ENCODE results near the gene TMEM120A.
"Not testable (repeated sequence)": the region's sequence is repeated elsewhere in the genome, so short reads cannot be mapped to it uniquely, and the experiment has no call there.

TMEM120A gene

GRCh38 chr7:76011442-76011861, 17.1 kb upstream of the TMEM120A start:
- Histone ChIP-seq H3K9me3 (ENCODE audit: control insufficient read depth, low read length) (no peaks in the 10 kb centered on the region), H3K4me3 (ENCODE audit: extremely low read depth, insufficient read depth, low read length, poor library complexity, severe bottlenecking) (no peak overlapping the region), H3K27ac (ENCODE audit: low read depth, low read length, severe bottlenecking) (peak overlapping the region; percentile 66)

GRCh38 chr7:76009672-76010600, 15.5 kb upstream of the TMEM120A start:
- no peak overlapping the region for H3K27ac ChIP-seq (ENCODE audit: low read depth, low read length, severe bottlenecking)
- no peaks in the 10 kb centered on the region for H3K9me3 ChIP-seq (ENCODE audit: control insufficient read depth, low read length)
- H3K4me1 ChIP-seq (ENCODE audit: control insufficient read depth, insufficient read depth, low read length, poor library complexity, severe bottlenecking), result peaks cover 2% of the 10 kb centered on the region
- peaks cover 18% of the 10 kb centered on the region for H3K36me3 ChIP-seq (ENCODE audit: control insufficient read depth, insufficient read depth, low read length)
- 88 to 98% methylated on average over 7 to 8 of the region's 11 CpGs for WGBS, 2 experiments (ENCODE audit: insufficient coverage in 2 of 2)
- H3K4me3 ChIP-seq (ENCODE audit: extremely low read depth, insufficient read depth, low read length, poor library complexity, severe bottlenecking), result no peak overlapping the region

More at GRCh38 chr7:76011442-76011861, 17.1 kb upstream of the TMEM120A start:
- Histone ChIP-seq H3K4me1 (ENCODE audit: control insufficient read depth, insufficient read depth, low read length, poor library complexity, severe bottlenecking) (peaks cover 2% of the 10 kb centered on the region), H3K36me3 (ENCODE audit: control insufficient read depth, insufficient read depth, low read length) (peaks cover 17% of the 10 kb centered on the region)
- WGBS, 2 experiments (ENCODE audit: insufficient coverage in 2 of 2), result 82 to 94% methylated on average over 7 of the region's 8 CpGs

GRCh38 chr7:76008156-76008687, 13.8 kb upstream of the TMEM120A start:
- no peak overlapping the region for H3K4me3 ChIP-seq (ENCODE audit: extremely low read depth, insufficient read depth, low read length, poor library complexity, severe bottlenecking)
- H3K27ac ChIP-seq (ENCODE audit: low read depth, low read length, severe bottlenecking), result no peak overlapping the region
- peaks cover 17% of the 10 kb centered on the region for H3K36me3 ChIP-seq (ENCODE audit: control insufficient read depth, insufficient read depth, low read length)
- no peaks in the 10 kb centered on the region for H3K9me3 ChIP-seq (ENCODE audit: control insufficient read depth, low read length)
- WGBS, 2 experiments (ENCODE audit: insufficient coverage in 2 of 2), result 64 to 74% methylated on average over 4 to 7 of the region's 8 CpGs
- H3K4me1 ChIP-seq (ENCODE audit: control insufficient read depth, insufficient read depth, low read length, poor library complexity, severe bottlenecking), result peaks cover 2% of the 10 kb centered on the region

GRCh38 chr7:76005004-76005403, 10.6 kb upstream of the TMEM120A start:
- 93 to 100% methylated on average over 2 of the region's 4 CpGs for WGBS, 2 experiments (ENCODE audit: insufficient coverage in 2 of 2)
- H3K4me1 ChIP-seq (ENCODE audit: control insufficient read depth, insufficient read depth, low read length, poor library complexity, severe bottlenecking), result not testable (repeated sequence)

GRCh38 chr7:76003351-76003750, 9.0 kb upstream of the TMEM120A start:
- Histone ChIP-seq H3K4me3 (ENCODE audit: extremely low read depth, insufficient read depth, low read length, poor library complexity, severe bottlenecking) (no peak overlapping the region), H3K36me3 (ENCODE audit: control insufficient read depth, insufficient read depth, low read length) (peaks cover 30% of the 10 kb centered on the region), H3K4me1 (ENCODE audit: control insufficient read depth, insufficient read depth, low read length, poor library complexity, severe bottlenecking) (peaks cover 2% of the 10 kb centered on the region), H3K9me3 (ENCODE audit: control insufficient read depth, low read length) (no peaks in the 10 kb centered on the region), H3K27ac (ENCODE audit: low read depth, low read length, severe bottlenecking) (no peak overlapping the region)
- 88 to 96% methylated on average over 10 of the region's 10 CpGs for WGBS, 2 experiments (ENCODE audit: insufficient coverage in 2 of 2)

More at GRCh38 chr7:76005004-76005403, 10.6 kb upstream of the TMEM120A start:
- not testable (repeated sequence) for H3K27ac ChIP-seq (ENCODE audit: low read depth, low read length, severe bottlenecking); H3K9me3 ChIP-seq (ENCODE audit: control insufficient read depth, low read length); H3K4me3 ChIP-seq (ENCODE audit: extremely low read depth, insufficient read depth, low read length, poor library complexity, severe bottlenecking)
- peaks cover 30% of the 10 kb centered on the region for H3K36me3 ChIP-seq (ENCODE audit: control insufficient read depth, insufficient read depth, low read length)

GRCh38 chr7:76002822-76003221, 8.4 kb upstream of the TMEM120A start:
- WGBS, 2 experiments (ENCODE audit: insufficient coverage in 2 of 2), result 83 to 84% methylated on average over 1 to 2 of the region's 3 CpGs
- H3K4me1 ChIP-seq (ENCODE audit: control insufficient read depth, insufficient read depth, low read length, poor library complexity, severe bottlenecking), result no peaks in the 10 kb centered on the region
- H3K27ac ChIP-seq (ENCODE audit: low read depth, low read length, severe bottlenecking), result no peak overlapping the region
- peaks cover 34% of the 10 kb centered on the region for H3K36me3 ChIP-seq (ENCODE audit: control insufficient read depth, insufficient read depth, low read length)
- H3K4me3 ChIP-seq (ENCODE audit: extremely low read depth, insufficient read depth, low read length, poor library complexity, severe bottlenecking), result no peak overlapping the region
- H3K9me3 ChIP-seq (ENCODE audit: control insufficient read depth, low read length), result no peaks in the 10 kb centered on the region

- no peak overlapping the region for H3K27ac ChIP-seq (ENCODE audit: low read depth, low read length, severe bottlenecking)
- no peaks in the 10 kb centered on the region for H3K9me3 ChIP-seq (ENCODE audit: control insufficient read depth, low read length)
- 93 to 96% methylated on average over 3 to 5 of the region's 6 CpGs for WGBS, 2 experiments (ENCODE audit: insufficient coverage in 2 of 2)
- no peaks in the 10 kb centered on the region for H3K4me1 ChIP-seq (ENCODE audit: control insufficient read depth, insufficient read depth, low read length, poor library complexity, severe bottlenecking)
- H3K4me3 ChIP-seq (ENCODE audit: extremely low read depth, insufficient read depth, low read length, poor library complexity, severe bottlenecking), result no peak overlapping the region
- H3K36me3 ChIP-seq (ENCODE audit: control insufficient read depth, insufficient read depth, low read length), result peaks cover 38% of the 10 kb centered on the region
Observed at GRCh38 chr7:76002139-76002538, 7.7 kb upstream of the TMEM120A start.

- WGBS, 2 experiments (ENCODE audit: insufficient coverage in 2 of 2), result 95 to 96% methylated on average over 11 of the region's 11 CpGs
- peaks cover 50% of the 10 kb centered on the region for H3K36me3 ChIP-seq (ENCODE audit: control insufficient read depth, insufficient read depth, low read length)
- H3K4me1 ChIP-seq (ENCODE audit: control insufficient read depth, insufficient read depth, low read length, poor library complexity, severe bottlenecking), result no peaks in the 10 kb centered on the region
- H3K4me3 ChIP-seq (ENCODE audit: extremely low read depth, insufficient read depth, low read length, poor library complexity, severe bottlenecking), result no peak overlapping the region
- no peaks in the 10 kb centered on the region for H3K9me3 ChIP-seq (ENCODE audit: control insufficient read depth, low read length)
- H3K27ac ChIP-seq (ENCODE audit: low read depth, low read length, severe bottlenecking), result no peak overlapping the region
Observed at GRCh38 chr7:76000566-76000965, 6.2 kb upstream of the TMEM120A start.

- 88 to 96% methylated on average over 1 of the region's 1 CpG for WGBS, 2 experiments (ENCODE audit: insufficient coverage in 2 of 2)
- no peak overlapping the region for H3K4me3 ChIP-seq (ENCODE audit: extremely low read depth, insufficient read depth, low read length, poor library complexity, severe bottlenecking)
- no peak overlapping the region for H3K27ac ChIP-seq (ENCODE audit: low read depth, low read length, severe bottlenecking)
- no peaks in the 10 kb centered on the region for H3K9me3 ChIP-seq (ENCODE audit: control insufficient read depth, low read length)
- peaks cover 11% of the 10 kb centered on the region for H3K4me1 ChIP-seq (ENCODE audit: control insufficient read depth, insufficient read depth, low read length, poor library complexity, severe bottlenecking)
- H3K36me3 ChIP-seq (ENCODE audit: control insufficient read depth, insufficient read depth, low read length), result peaks cover 43% of the 10 kb centered on the region
Observed at GRCh38 chr7:75998038-75998437, 3.6 kb upstream of the TMEM120A start.

- WGBS, 2 experiments (ENCODE audit: insufficient coverage in 2 of 2), result 84 to 87% methylated on average over 3 to 4 of the region's 4 CpGs
Observed at GRCh38 chr7:75996476-75996875, 2.1 kb upstream of the TMEM120A start.

GRCh38 chr7:75995996-75996395, 1.6 kb upstream of the TMEM120A start:
- Histone ChIP-seq H3K4me1 (ENCODE audit: control insufficient read depth, insufficient read depth, low read length, poor library complexity, severe bottlenecking) (peaks cover 12% of the 10 kb centered on the region), H3K9me3 (ENCODE audit: control insufficient read depth, low read length) (no peaks in the 10 kb centered on the region), H3K27ac (ENCODE audit: low read depth, low read length, severe bottlenecking) (no peak overlapping the region), H3K4me3 (ENCODE audit: extremely low read depth, insufficient read depth, low read length, poor library complexity, severe bottlenecking) (no peak overlapping the region), H3K36me3 (ENCODE audit: control insufficient read depth, insufficient read depth, low read length) (peaks cover 39% of the 10 kb centered on the region)
- WGBS, 2 experiments (ENCODE audit: insufficient coverage in 2 of 2), result 92 to 97% methylated on average over 5 of the region's 5 CpGs

More at GRCh38 chr7:75996476-75996875, 2.1 kb upstream of the TMEM120A start:
- H3K4me1 ChIP-seq (ENCODE audit: control insufficient read depth, insufficient read depth, low read length, poor library complexity, severe bottlenecking), result peaks cover 11% of the 10 kb centered on the region
- no peak overlapping the region for H3K4me3 ChIP-seq (ENCODE audit: extremely low read depth, insufficient read depth, low read length, poor library complexity, severe bottlenecking)
- no peaks in the 10 kb centered on the region for H3K9me3 ChIP-seq (ENCODE audit: control insufficient read depth, low read length)
- H3K27ac ChIP-seq (ENCODE audit: low read depth, low read length, severe bottlenecking), result no peak overlapping the region
- H3K36me3 ChIP-seq (ENCODE audit: control insufficient read depth, insufficient read depth, low read length), result peaks cover 39% of the 10 kb centered on the region

Measured in mesodermal cell (in vitro differentiated cells).